WTC11 (cell line): ENCODE data around the gene UBXN6. TPM values are rescaled to one million over a fixed set of nuclear protein-coding genes. Genes with fewer than 3 reads are reported as not detected.

Source experiments
- ATAC-seq: fragments of 200-7000 bp; cut with Tn5 transposase; 2 replicates; pipeline ENCODE4 v1.10.0; 2021; ENCODE audit warnings: mild to moderate bottlenecking, moderate library complexity
- CTCF ChIA-PET: fragments of 300-600 bp; sonication (Branson Sonifier 250); formaldehyde crosslinking; loops from one replicate; lab custom pipeline; 2021; ENCODE audit warnings: antibody characterized with exemption; lab: Charles Lee
- POLR2A ChIA-PET: fragments of 350-600 bp; sonication (Branson Sonifier 250); formaldehyde crosslinking; loops from one replicate; lab custom pipeline; 2021; ENCODE audit warnings: antibody characterized with exemption; lab: Charles Lee
- DNase-seq: peaks from one replicate; pipeline ENCODE4 v3.0.0; 2021; ENCODE audit warnings: low spot score
- H3K27ac Mint-ChIP-seq: 2 replicates; pipeline ENCODE4 v1.8.0; 2021; ENCODE audit warnings: mixed read lengths
- H3K27me3 Mint-ChIP-seq: 2 replicates; pipeline ENCODE4 v1.8.0; 2021; ENCODE audit warnings: low read depth, mild to moderate bottlenecking, moderate library complexity, mixed read lengths
- H3K36me3 Mint-ChIP-seq: 2 replicates; pipeline ENCODE4 v1.8.0; 2021; ENCODE audit warnings: mixed read lengths
- H3K4me1 Mint-ChIP-seq: 2 replicates; pipeline ENCODE4 v1.8.0; 2022; ENCODE audit warnings: mixed read lengths
- H3K4me3 Mint-ChIP-seq: 2 replicates; pipeline ENCODE4 v1.8.0; 2021; ENCODE audit warnings: mild to moderate bottlenecking, moderate library complexity, mixed read lengths
- H3K9me3 Mint-ChIP-seq: 2 replicates; pipeline ENCODE4 v1.8.0; 2021; ENCODE audit warnings: mixed read lengths
- CBFB ChIP-seq: sonication (generic); formaldehyde crosslinking; IDR thresholded peaks from 2 replicates; pipeline ENCODE4 v1.8.1; 2022; ENCODE audit warnings: mild to moderate bottlenecking, low read depth, missing genetic modification reagents
- ELF4 ChIP-seq: sonication (generic); formaldehyde crosslinking; IDR thresholded peaks from 2 replicates; pipeline ENCODE4 v1.8.1; 2022; ENCODE audit warnings: low read depth, mild to moderate bottlenecking, moderate library complexity, missing genetic modification reagents
- EMX1 ChIP-seq: fragments of 250-450 bp; sonication (Bioruptor Pico); IDR thresholded peaks from 2 replicates; pipeline ENCODE4 v1.8.0; 2021; ENCODE audit warnings: mild to moderate bottlenecking
- FOXJ3 ChIP-seq: sonication (generic); formaldehyde crosslinking; IDR thresholded peaks from 2 replicates; pipeline ENCODE4 v1.9.0; 2021; ENCODE audit warnings: missing genetic modification reagents, mild to moderate bottlenecking, borderline replicate concordance
- GABPB1 ChIP-seq: sonication (generic); formaldehyde crosslinking; IDR thresholded peaks from 2 replicates; pipeline ENCODE4 v1.8.1; 2023; ENCODE audit warnings: mild to moderate bottlenecking, missing genetic modification reagents
- GRHL2 ChIP-seq: fragments of 250-450 bp; sonication (Bioruptor Pico); IDR thresholded peaks from 2 replicates; pipeline ENCODE4 v1.8.0; 2022; ENCODE audit warnings: mild to moderate bottlenecking, moderate library complexity; ENCODE audit not compliant: insufficient replicate concordance, severe bottlenecking
- GTF2I ChIP-seq: fragments of 250-450 bp; sonication (Bioruptor Pico); conservative IDR thresholded peaks from 2 replicates; pipeline ENCODE4 v1.4.0; 2021; ENCODE audit warnings: mild to moderate bottlenecking
- HMGA2 ChIP-seq: fragments of 250-450 bp; sonication (Bioruptor Pico); IDR thresholded peaks from 2 replicates; pipeline ENCODE4 v1.4.0; 2021; ENCODE audit warnings: mild to moderate bottlenecking, moderate library complexity
- IRF2 ChIP-seq: sonication (generic); formaldehyde crosslinking; IDR thresholded peaks from 2 replicates; pipeline ENCODE4 v1.8.0; 2022; ENCODE audit warnings: low read depth, missing genetic modification reagents, borderline replicate concordance
- KAT7 ChIP-seq: sonication (generic); formaldehyde crosslinking; IDR thresholded peaks from 2 replicates; pipeline ENCODE4 v1.8.1; 2023; ENCODE audit warnings: missing genetic modification reagents, mild to moderate bottlenecking, borderline replicate concordance
- MYBL2 ChIP-seq: sonication (generic); formaldehyde crosslinking; IDR thresholded peaks from 2 replicates; pipeline ENCODE4 v1.8.1; 2023; ENCODE audit warnings: mild to moderate bottlenecking, moderate library complexity, missing genetic modification reagents
- NFE2L1 ChIP-seq: sonication (generic); formaldehyde crosslinking; IDR thresholded peaks from 2 replicates; pipeline ENCODE4 v1.8.1; 2023; ENCODE audit warnings: missing genetic modification reagents
- OVOL2 ChIP-seq: fragments of 250-450 bp; sonication (Bioruptor Pico); IDR thresholded peaks from 2 replicates; pipeline ENCODE4 v1.9.0; 2021; ENCODE audit warnings: mild to moderate bottlenecking, borderline replicate concordance
- PRRX2 ChIP-seq: fragments of 250-450 bp; sonication (Bioruptor Pico); IDR thresholded peaks from 2 replicates; pipeline ENCODE4 v1.8.0; 2021; ENCODE audit warnings: mild to moderate bottlenecking
- SMAD4 ChIP-seq: sonication (generic); formaldehyde crosslinking; IDR thresholded peaks from 2 replicates; pipeline ENCODE4 v1.8.0; 2022; ENCODE audit warnings: mild to moderate bottlenecking, missing genetic modification reagents
- SOX15 ChIP-seq: fragments of 250-450 bp; sonication (Bioruptor Pico); IDR thresholded peaks from 2 replicates; pipeline ENCODE4 v1.9.0; 2021; ENCODE audit warnings: mild to moderate bottlenecking
- TEAD4 ChIP-seq: sonication (generic); formaldehyde crosslinking; IDR thresholded peaks from 2 replicates; pipeline ENCODE4 v1.8.0; 2022; ENCODE audit warnings: mild to moderate bottlenecking, missing genetic modification reagents
- ZBTB21 ChIP-seq: sonication (generic); formaldehyde crosslinking; IDR thresholded peaks from 2 replicates; pipeline ENCODE4 v1.8.1; 2023; ENCODE audit warnings: mild to moderate bottlenecking, missing genetic modification reagents, borderline replicate concordance
- ZNF138 ChIP-seq: sonication (generic); formaldehyde crosslinking; conservative IDR thresholded peaks from 2 replicates; pipeline ENCODE4 v1.8.1; 2022; ENCODE audit warnings: mild to moderate bottlenecking, moderate library complexity, missing genetic modification reagents
- ZNF219 ChIP-seq: sonication (generic); formaldehyde crosslinking; IDR thresholded peaks from 2 replicates; pipeline ENCODE4 v1.8.0; 2023; ENCODE audit warnings: missing genetic modification reagents, mild to moderate bottlenecking, borderline replicate concordance
- ZNF232 ChIP-seq: sonication (generic); formaldehyde crosslinking; IDR thresholded peaks from 2 replicates; pipeline ENCODE4 v1.8.0; 2022; ENCODE audit warnings: mild to moderate bottlenecking, missing genetic modification reagents
- ZNF317 ChIP-seq: sonication (generic); formaldehyde crosslinking; IDR thresholded peaks from 2 replicates; pipeline ENCODE4 v1.8.1; 2023; ENCODE audit warnings: low read depth, mild to moderate bottlenecking, moderate library complexity, missing genetic modification reagents, borderline replicate concordance
- total RNA-seq: library from RNA; stranded (reverse); gene quantifications from 3 replicates; pipeline ENCODE4 v1.2.3, GENCODE V29; 2021
- TF ChIP-seq, protein P1 (sequence below): sonication (generic); formaldehyde crosslinking; IDR thresholded peaks from 2 replicates; pipeline ENCODE4 v1.8.0; 2022; ENCODE audit warnings: mild to moderate bottlenecking, missing genetic modification reagents
- TF ChIP-seq, protein P2 (sequence below): sonication (generic); formaldehyde crosslinking; IDR thresholded peaks from 2 replicates; pipeline ENCODE4 v1.8.1; 2023; ENCODE audit warnings: mild to moderate bottlenecking, missing genetic modification reagents, moderate library complexity
- TF ChIP-seq, protein P3 (sequence below): sonication (generic); formaldehyde crosslinking; IDR thresholded peaks from 2 replicates; pipeline ENCODE4 v1.8.0; 2022; ENCODE audit warnings: mild to moderate bottlenecking, missing genetic modification reagents
- TF ChIP-seq, protein P4 (sequence below): fragments of 250-450 bp; sonication (Bioruptor Pico); IDR thresholded peaks from 2 replicates; pipeline ENCODE4 v1.8.0; 2021; ENCODE audit warnings: mild to moderate bottlenecking
- TF ChIP-seq, protein P5 (sequence below): sonication (generic); formaldehyde crosslinking; IDR thresholded peaks from 2 replicates; pipeline ENCODE4 v1.8.1; 2023; ENCODE audit warnings: mild to moderate bottlenecking, missing genetic modification reagents, borderline replicate concordance
- TF ChIP-seq, protein P6 (sequence below): sonication (generic); formaldehyde crosslinking; IDR thresholded peaks from 2 replicates; pipeline ENCODE4 v1.8.0; 2022; ENCODE audit warnings: mild to moderate bottlenecking, missing genetic modification reagents

UBXN6 gene
- total RNA-seq, 1 experiment from 2014 or later = 34.8 TPM

DNA sequence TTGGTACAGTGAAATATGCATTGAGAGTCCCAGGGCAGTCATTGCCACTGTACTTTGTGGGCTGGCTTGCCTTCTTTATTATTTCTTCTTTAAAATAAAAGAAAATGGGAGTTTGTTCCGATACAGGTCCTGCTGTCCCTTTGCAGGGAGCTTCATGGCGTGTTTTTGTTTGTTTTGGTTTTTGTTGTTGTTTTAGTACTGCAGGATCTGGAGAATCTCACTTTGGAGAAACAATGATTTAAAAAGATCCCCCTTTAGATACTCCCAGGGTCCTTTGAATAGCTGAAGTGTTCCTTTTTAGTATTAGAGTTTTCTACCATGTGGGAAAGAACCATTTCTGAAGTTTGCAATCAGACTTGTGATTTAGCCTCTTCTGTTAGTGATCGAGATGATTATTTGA lies 44.0 kb downstream of the UBXN6 start (continued):
- TF ChIP-seq ZNF232 (CRISPR knock-in tag) (no peak), ZBTB21 (CRISPR knock-in tag) (no peak), PRRX2 (no peak), KAT7 (CRISPR knock-in tag) (no peak), CBFB (no peak), OVOL2 (no peak)
- TF ChIP-seq, protein P1, sequence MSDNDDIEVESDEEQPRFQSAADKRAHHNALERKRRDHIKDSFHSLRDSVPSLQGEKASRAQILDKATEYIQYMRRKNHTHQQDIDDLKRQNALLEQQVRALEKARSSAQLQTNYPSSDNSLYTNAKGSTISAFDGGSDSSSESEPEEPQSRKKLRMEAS (CRISPR knock-in tag) = no peak
- TF ChIP-seq, all 79 proteins: peak for 0

DNA sequence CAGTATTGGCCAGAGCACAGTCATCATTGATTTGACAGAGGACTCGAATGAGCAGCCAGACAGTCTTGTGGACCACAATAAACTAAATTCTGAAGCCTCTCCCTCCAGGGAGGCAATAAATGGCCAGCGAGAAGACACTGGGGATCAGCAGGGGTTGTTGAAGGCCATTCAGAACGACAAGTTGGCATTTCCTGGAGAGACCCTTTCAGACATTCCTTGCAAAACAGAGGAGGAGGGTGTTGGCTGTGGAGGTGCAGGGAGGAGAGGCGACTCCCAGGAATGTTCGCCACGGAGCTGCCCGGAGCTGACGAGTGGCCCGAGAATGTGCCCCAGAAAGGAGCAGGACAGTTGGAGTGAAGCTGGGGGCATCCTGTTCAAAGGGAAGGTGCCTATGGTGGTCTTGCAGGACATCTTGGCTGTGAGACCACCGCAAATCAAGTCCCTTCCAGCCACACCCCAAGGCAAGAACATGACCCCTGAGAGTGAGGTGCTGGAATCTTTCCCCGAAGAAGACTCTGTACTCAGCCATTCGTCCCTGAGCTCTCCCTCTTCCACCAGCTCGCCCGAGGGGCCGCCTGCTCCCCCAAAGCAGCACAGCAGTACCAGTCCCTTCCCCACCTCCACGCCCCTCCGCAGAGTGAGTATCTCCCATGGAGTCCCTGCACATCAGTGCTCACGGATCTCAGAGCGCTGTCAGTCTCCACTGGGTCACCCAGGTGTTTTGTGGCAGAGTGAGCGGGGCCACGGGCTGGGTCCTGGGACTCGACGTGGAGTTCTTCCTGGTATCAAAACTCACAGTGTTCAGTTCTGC lies 48.3 kb downstream of the UBXN6 start:
- Mint-ChIP-seq H3K27ac (peak overlapping the region; percentile 96), H3K4me3 (peak overlapping the region; percentile 56), H3K4me1 (peaks cover 78% of the 10 kb centered on the region), H3K9me3 (no peaks in the 10 kb centered on the region), H3K36me3 (peaks cover 69% of the 10 kb centered on the region), H3K27me3 (no peaks in the 10 kb centered on the region)
- ATAC-seq = peak; percentile 94
- POLR2A ChIA-PET = interaction anchor here (0.6 to 1.2 kb wide), 2 partner anchors 9 to 67 kb away, joined by 4 to 5 read pairs; partner anchors contain the start of gene MPND
- DNase-seq = peak; percentile 72
- CTCF ChIA-PET = interaction anchor here (0.6 to 1.6 kb wide), 8 partner anchors 9 to 269 kb away, joined by 3 to 9 read pairs (median 4); partner anchors contain the start of gene SH3GL1
- TF ChIP-seq CBFB = no peak
- no peak for TF ChIP-seq EMX1 (CRISPR knock-in tag)
- TF ChIP-seq GRHL2 (CRISPR knock-in tag) = no peak
- TF ChIP-seq, protein P2, sequence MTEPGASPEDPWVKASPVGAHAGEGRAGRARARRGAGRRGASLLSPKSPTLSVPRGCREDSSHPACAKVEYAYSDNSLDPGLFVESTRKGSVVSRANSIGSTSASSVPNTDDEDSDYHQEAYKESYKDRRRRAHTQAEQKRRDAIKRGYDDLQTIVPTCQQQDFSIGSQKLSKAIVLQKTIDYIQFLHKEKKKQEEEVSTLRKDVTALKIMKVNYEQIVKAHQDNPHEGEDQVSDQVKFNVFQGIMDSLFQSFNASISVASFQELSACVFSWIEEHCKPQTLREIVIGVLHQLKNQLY = no peak
- TF ChIP-seq, protein P3, sequence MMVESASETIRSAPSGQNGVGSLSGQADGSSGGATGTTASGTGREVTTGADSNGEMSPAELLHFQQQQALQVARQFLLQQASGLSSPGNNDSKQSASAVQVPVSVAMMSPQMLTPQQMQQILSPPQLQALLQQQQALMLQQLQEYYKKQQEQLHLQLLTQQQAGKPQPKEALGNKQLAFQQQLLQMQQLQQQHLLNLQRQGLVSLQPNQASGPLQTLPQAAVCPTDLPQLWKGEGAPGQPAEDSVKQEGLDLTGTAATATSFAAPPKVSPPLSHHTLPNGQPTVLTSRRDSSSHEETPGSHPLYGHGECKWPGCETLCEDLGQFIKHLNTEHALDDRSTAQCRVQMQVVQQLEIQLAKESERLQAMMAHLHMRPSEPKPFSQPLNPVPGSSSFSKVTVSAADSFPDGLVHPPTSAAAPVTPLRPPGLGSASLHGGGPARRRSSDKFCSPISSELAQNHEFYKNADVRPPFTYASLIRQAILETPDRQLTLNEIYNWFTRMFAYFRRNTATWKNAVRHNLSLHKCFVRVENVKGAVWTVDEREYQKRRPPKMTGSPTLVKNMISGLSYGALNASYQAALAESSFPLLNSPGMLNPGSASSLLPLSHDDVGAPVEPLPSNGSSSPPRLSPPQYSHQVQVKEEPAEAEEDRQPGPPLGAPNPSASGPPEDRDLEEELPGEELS (CRISPR knock-in tag) = peak; percentile 73; the same call in 1 of the 2 replicates
- no peak for TF ChIP-seq KAT7 (CRISPR knock-in tag)
- TF ChIP-seq IRF2 (CRISPR knock-in tag) = no peak
- no peak for TF ChIP-seq FOXJ3 (CRISPR knock-in tag)
- no peak for TF ChIP-seq GABPB1 (CRISPR knock-in tag)
- TF ChIP-seq SMAD4 (CRISPR knock-in tag) = no peak
- TF ChIP-seq ZNF317 (CRISPR knock-in tag) = no peak
- TF ChIP-seq, protein P4, sequence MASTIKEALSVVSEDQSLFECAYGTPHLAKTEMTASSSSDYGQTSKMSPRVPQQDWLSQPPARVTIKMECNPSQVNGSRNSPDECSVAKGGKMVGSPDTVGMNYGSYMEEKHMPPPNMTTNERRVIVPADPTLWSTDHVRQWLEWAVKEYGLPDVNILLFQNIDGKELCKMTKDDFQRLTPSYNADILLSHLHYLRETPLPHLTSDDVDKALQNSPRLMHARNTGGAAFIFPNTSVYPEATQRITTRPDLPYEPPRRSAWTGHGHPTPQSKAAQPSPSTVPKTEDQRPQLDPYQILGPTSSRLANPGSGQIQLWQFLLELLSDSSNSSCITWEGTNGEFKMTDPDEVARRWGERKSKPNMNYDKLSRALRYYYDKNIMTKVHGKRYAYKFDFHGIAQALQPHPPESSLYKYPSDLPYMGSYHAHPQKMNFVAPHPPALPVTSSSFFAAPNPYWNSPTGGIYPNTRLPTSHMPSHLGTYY (CRISPR knock-in tag) = no peak
- no peak for TF ChIP-seq GTF2I (CRISPR knock-in tag)
- TF ChIP-seq NFE2L1 (CRISPR knock-in tag) = 0 out of 2 replicates have a peak, but pooled peaks have one; percentile 56
- TF ChIP-seq, protein P5, sequence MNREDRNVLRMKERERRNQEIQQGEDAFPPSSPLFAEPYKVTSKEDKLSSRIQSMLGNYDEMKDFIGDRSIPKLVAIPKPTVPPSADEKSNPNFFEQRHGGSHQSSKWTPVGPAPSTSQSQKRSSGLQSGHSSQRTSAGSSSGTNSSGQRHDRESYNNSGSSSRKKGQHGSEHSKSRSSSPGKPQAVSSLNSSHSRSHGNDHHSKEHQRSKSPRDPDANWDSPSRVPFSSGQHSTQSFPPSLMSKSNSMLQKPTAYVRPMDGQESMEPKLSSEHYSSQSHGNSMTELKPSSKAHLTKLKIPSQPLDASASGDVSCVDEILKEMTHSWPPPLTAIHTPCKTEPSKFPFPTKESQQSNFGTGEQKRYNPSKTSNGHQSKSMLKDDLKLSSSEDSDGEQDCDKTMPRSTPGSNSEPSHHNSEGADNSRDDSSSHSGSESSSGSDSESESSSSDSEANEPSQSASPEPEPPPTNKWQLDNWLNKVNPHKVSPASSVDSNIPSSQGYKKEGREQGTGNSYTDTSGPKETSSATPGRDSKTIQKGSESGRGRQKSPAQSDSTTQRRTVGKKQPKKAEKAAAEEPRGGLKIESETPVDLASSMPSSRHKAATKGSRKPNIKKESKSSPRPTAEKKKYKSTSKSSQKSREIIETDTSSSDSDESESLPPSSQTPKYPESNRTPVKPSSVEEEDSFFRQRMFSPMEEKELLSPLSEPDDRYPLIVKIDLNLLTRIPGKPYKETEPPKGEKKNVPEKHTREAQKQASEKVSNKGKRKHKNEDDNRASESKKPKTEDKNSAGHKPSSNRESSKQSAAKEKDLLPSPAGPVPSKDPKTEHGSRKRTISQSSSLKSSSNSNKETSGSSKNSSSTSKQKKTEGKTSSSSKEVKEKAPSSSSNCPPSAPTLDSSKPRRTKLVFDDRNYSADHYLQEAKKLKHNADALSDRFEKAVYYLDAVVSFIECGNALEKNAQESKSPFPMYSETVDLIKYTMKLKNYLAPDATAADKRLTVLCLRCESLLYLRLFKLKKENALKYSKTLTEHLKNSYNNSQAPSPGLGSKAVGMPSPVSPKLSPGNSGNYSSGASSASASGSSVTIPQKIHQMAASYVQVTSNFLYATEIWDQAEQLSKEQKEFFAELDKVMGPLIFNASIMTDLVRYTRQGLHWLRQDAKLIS (CRISPR knock-in tag) = no peak
- peak; percentile 66; the same call in 1 of the 2 replicates for TF ChIP-seq TEAD4 (CRISPR knock-in tag)
- TF ChIP-seq MYBL2 (CRISPR knock-in tag) = no peak
- TF ChIP-seq, protein P6, sequence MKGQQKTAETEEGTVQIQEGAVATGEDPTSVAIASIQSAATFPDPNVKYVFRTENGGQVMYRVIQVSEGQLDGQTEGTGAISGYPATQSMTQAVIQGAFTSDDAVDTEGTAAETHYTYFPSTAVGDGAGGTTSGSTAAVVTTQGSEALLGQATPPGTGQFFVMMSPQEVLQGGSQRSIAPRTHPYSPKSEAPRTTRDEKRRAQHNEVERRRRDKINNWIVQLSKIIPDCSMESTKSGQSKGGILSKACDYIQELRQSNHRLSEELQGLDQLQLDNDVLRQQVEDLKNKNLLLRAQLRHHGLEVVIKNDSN (CRISPR knock-in tag) = no peak
- TF ChIP-seq SOX15 = no peak
- no peak for TF ChIP-seq ELF4 (CRISPR knock-in tag)
- no peak for TF ChIP-seq ZNF219 (CRISPR knock-in tag)
- TF ChIP-seq HMGA2 (CRISPR knock-in tag) = no peak
- no peak for TF ChIP-seq ZNF138 (CRISPR knock-in tag)
